ENCODE measurements around the gene ACAP1.

- peak; percentile 14 for TF ChIP-seq POLR2A (IDR thresholded peaks at IDR 0.05; ENCODE audit: low read length)
- TF ChIP-seq GATA1 (IDR thresholded peaks at IDR 0.05; ENCODE audit: low read depth, low read length) = no peak
These were observed 19.2 kb downstream of the ACAP1 start for GRCh38 chr17:7355573-7355972.

All from erythroblast (primary cell).